Endothelial cell of umbilical vein (primary cell): Measurements from ENCODE around the gene COL6A3. TPM values are rescaled to one million over a fixed set of nuclear protein-coding genes. Genes with fewer than 3 reads are reported as not detected.

Experiments used
- BruUV-seq: library from RNA; stranded (reverse); fragments of 400-500 nt; replicated peaks from 2 replicates; lab custom pipeline; 2021; lab: Mats Ljungman, UMichigan
- CTCF ChIA-PET: fragments of 300-600, 350-600 bp; sonication (Branson Sonifier 250); formaldehyde crosslinking; loops from one replicate; lab custom pipeline; 2021; ENCODE audit warnings: antibody characterized with exemption, inconsistent platforms; lab: Charles Lee
- POLR2A ChIA-PET: fragments of 300-600, 350-600 bp; sonication (Branson Sonifier 250); formaldehyde crosslinking; loops from one replicate; lab custom pipeline; 2021; ENCODE audit warnings: antibody characterized with exemption, inconsistent platforms; lab: Charles Lee
- DNase-seq: peaks from one replicate; pipeline ENCODE4 v3.0.0-alpha.2; 2011; ENCODE audit warnings: low read depth, low spot score
- FAIRE-seq: peaks from 2 replicates; lab custom pipeline; 2011; peaks lifted over from hg19 to GRCh38; lab: Jason Lieb, UNC
- H2AFZ ChIP-seq: 2 replicates; pipeline ENCODE4 v1.6.0; 2012; ENCODE audit warnings: low read depth, low read length, control low read depth, inconsistent platforms
- H3K27ac ChIP-seq: 2 replicates; pipeline ENCODE4 v1.5.1; 2011; ENCODE audit warnings: low read depth, mild to moderate bottlenecking, control low read depth, low read length, moderate library complexity; ENCODE audit not compliant: insufficient read depth
- H3K27me3 ChIP-seq, 2 experiments: 2 replicates each; pipeline versions ENCODE4 v1.6.0 to v1.6.1; 2011; ENCODE audit warnings: low read length in 2 of 2, mixed read lengths in 1 of 2; ENCODE audit not compliant: control insufficient read depth in 2 of 2, insufficient read depth in 2 of 2
- H3K36me3 ChIP-seq, 2 experiments: 2 replicates in 1 of 2; 3 replicates in 1 of 2; pipeline ENCODE4 v1.5.1; 2011; ENCODE audit warnings: low read length in 2 of 2, mild to moderate bottlenecking in 1 of 2, moderate library complexity in 1 of 2; ENCODE audit not compliant: control insufficient read depth in 2 of 2, insufficient read depth in 2 of 2; ENCODE audit errors: extremely low read depth in 1 of 2
- H3K4me1 ChIP-seq: 3 replicates; pipeline ENCODE4 v1.5.1; 2011; ENCODE audit warnings: mild to moderate bottlenecking, low read length; ENCODE audit not compliant: control insufficient read depth, insufficient read depth; ENCODE audit errors: extremely low read depth
- H3K4me2 ChIP-seq: 2 replicates; pipeline ENCODE4 v1.6.1; 2011; ENCODE audit warnings: low read length, control low read depth, mixed read lengths; ENCODE audit not compliant: insufficient read depth
- H3K4me3 ChIP-seq, 3 experiments: fragments of 200-600 bp in 1 of 3; sonication (generic), shearing (Covaris generic) in 1 of 3; replicated peaks in 1 of 3; 2 replicates each; pipeline ENCODE4 v1.5.1; 2011 to 2016; ENCODE audit warnings: control low read depth in 3 of 3, low read length in 3 of 3, mild to moderate bottlenecking in 2 of 3, inconsistent platforms in 1 of 3, low read depth in 1 of 3, moderate library complexity in 1 of 3; ENCODE audit not compliant: insufficient read depth in 1 of 3
- H3K79me2 ChIP-seq: 2 replicates; pipeline ENCODE4 v1.6.0; 2012; ENCODE audit warnings: low read length, inconsistent platforms; ENCODE audit not compliant: control insufficient read depth, insufficient read depth
- H3K9ac ChIP-seq: replicated peaks from 2 replicates; pipeline ENCODE3; 2011; ENCODE audit warnings: low read length, control low read depth; ENCODE audit not compliant: insufficient read depth; ENCODE audit errors: extremely low read depth
- H3K9me1 ChIP-seq: replicated peaks from 3 replicates; pipeline ENCODE4 v1.6.0; 2011; ENCODE audit warnings: mild to moderate bottlenecking, low read length; ENCODE audit not compliant: control insufficient read depth, insufficient read depth; ENCODE audit errors: extremely low read depth
- H3K9me3 ChIP-seq: replicated peaks from 2 replicates; pipeline ENCODE4 v1.5.1; 2012; ENCODE audit warnings: low read length, inconsistent platforms; ENCODE audit not compliant: control insufficient read depth, insufficient read depth
- H4K20me1 ChIP-seq: replicated peaks from 2 replicates; pipeline ENCODE3; 2011; ENCODE audit warnings: mild to moderate bottlenecking, low read length; ENCODE audit not compliant: control insufficient read depth, insufficient read depth; ENCODE audit errors: extremely low read depth
- EZH2 ChIP-seq: IDR thresholded peaks from 2 replicates; pipeline ENCODE4 v1.6.1; 2012; ENCODE audit warnings: borderline replicate concordance, low read depth, mild to moderate bottlenecking, moderate library complexity, low read length, inconsistent platforms; ENCODE audit not compliant: severe bottlenecking
- FOS ChIP-seq: IDR thresholded peaks from 2 replicates; pipeline ENCODE4 v1.6.1; 2011; ENCODE audit warnings: mild to moderate bottlenecking, low read length, moderate library complexity, borderline replicate concordance; ENCODE audit not compliant: insufficient read depth
- GATA2 ChIP-seq: IDR thresholded peaks from 2 replicates; pipeline ENCODE4 v1.7.0; 2011; ENCODE audit warnings: low read depth, mild to moderate bottlenecking, moderate library complexity, mixed read lengths, low read length; ENCODE audit not compliant: insufficient read length, insufficient read depth
- JUN ChIP-seq: IDR thresholded peaks from 2 replicates; pipeline ENCODE4 v1.6.1; 2011; ENCODE audit warnings: borderline replicate concordance, low read depth; ENCODE audit not compliant: insufficient read length, insufficient read depth
- MYC ChIP-seq: IDR thresholded peaks from one replicate; pipeline ENCODE4 v1.6.1; 2011; ENCODE audit warnings: mild to moderate bottlenecking, low read depth, low read length
- POLR2A ChIP-seq: IDR thresholded peaks from 2 replicates; pipeline ENCODE4 v1.6.1; 2012; ENCODE audit warnings: low read depth, mild to moderate bottlenecking, control low read depth, low read length
- POLR2AphosphoS5 ChIP-seq: IDR thresholded peaks from 2 replicates; pipeline ENCODE4 v1.6.1; 2012; ENCODE audit warnings: low read depth, mild to moderate bottlenecking, control low read depth, low read length, moderate library complexity; ENCODE audit not compliant: insufficient read depth
- dilution Hi-C: fragments of 300-500 bp; cut with MboI; formaldehyde crosslinking; loops from one replicate; pipeline ENCODE4 v1.15.0; 2019; ENCODE audit warnings: low sequenced_read_pairs; ENCODE audit not compliant: extremely low pct_ligation_motif_present
- intact Hi-C: fragments of 100-400 bp; cut with micrococcal nuclease; formaldehyde crosslinking; loops from one replicate; pipeline ENCODE4 v1.10.0; 2022
- polyA plus RNA-seq, 4 experiments: library from polyadenylated mRNA; depleted of rRNA in 3 of 4; stranded (reverse) in 3 of 4; unstranded in 1 of 4; fragments of >200 nt; gene quantifications; 2 replicates each; pipeline versions ENCODE4 v1.2.1 to v1.2.3, GENCODE V29; 2011 to 2012; ENCODE audit warnings: missing spikeins in 1 of 4
- total RNA-seq: library from RNA; stranded (reverse); gene quantifications from 2 replicates; pipeline ENCODE4 v1.2.3, GENCODE V29; 2021
- TF ChIP-seq, protein P1 (sequence below): IDR thresholded peaks from 2 replicates; pipeline ENCODE4 v1.6.1; 2011; ENCODE audit not compliant: insufficient read depth, insufficient read length
- TF ChIP-seq, protein P2 (sequence below), 2 donors: IDR thresholded peaks; 1 replicate in 1 of 2; 2 replicates in 1 of 2; pipeline ENCODE4 v1.5.1; 2011; ENCODE audit warnings: low read length in 2 of 2, mild to moderate bottlenecking in 2 of 2, moderate library complexity in 2 of 2, control low read depth in 1 of 2, inconsistent platforms in 1 of 2, low read depth in 1 of 2; ENCODE audit not compliant: insufficient read depth in 1 of 2; ENCODE audit errors: extremely low read depth in 1 of 2

Gene COL6A3
- total and polyA plus RNA-seq, 2 donors (not counting 3 experiments of a cell fraction or from before 2014, with no cell fraction given) = 0.03 TPM; not detected in 1

DNA sequence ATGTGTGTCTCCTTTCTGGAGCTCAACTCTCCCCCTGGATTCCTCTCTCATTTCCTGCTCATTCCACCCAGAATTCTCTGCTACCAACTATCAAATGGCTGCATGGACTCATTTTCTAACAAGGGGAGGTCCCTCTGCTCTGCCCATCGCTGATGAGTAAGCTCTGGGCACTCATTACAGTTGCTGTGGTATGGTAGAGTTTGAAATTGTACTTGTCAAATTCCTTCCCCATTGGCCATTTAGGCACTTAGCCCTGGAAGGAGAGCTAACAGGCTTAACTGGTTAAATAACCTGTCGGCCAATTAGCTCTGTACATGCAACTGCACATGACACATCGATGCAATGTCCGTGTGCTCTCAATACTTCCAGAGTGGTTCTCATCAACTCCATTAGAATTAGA is 20.4 kb downstream of the COL6A3 start:
- H3K27ac ChIP-seq = no peak overlapping the region
- DNase-seq (no peak), FAIRE-seq (no peak)
- no peaks in the 10 kb centered on the region for H3K9me1 ChIP-seq
- BruUV-seq = no TSS peak
- no peak overlapping the region for H2AFZ ChIP-seq
- no peaks in the 10 kb centered on the region for H3K9me3 ChIP-seq
- TF ChIP-seq, protein P1, sequence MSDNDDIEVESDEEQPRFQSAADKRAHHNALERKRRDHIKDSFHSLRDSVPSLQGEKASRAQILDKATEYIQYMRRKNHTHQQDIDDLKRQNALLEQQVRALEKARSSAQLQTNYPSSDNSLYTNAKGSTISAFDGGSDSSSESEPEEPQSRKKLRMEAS = no peak
- TF ChIP-seq POLR2AphosphoS5 (no peak), MYC (no peak), EZH2 (no peak), JUN (no peak), POLR2A (no peak), FOS (no peak), GATA2 (no peak)
- TF ChIP-seq, protein P2, sequence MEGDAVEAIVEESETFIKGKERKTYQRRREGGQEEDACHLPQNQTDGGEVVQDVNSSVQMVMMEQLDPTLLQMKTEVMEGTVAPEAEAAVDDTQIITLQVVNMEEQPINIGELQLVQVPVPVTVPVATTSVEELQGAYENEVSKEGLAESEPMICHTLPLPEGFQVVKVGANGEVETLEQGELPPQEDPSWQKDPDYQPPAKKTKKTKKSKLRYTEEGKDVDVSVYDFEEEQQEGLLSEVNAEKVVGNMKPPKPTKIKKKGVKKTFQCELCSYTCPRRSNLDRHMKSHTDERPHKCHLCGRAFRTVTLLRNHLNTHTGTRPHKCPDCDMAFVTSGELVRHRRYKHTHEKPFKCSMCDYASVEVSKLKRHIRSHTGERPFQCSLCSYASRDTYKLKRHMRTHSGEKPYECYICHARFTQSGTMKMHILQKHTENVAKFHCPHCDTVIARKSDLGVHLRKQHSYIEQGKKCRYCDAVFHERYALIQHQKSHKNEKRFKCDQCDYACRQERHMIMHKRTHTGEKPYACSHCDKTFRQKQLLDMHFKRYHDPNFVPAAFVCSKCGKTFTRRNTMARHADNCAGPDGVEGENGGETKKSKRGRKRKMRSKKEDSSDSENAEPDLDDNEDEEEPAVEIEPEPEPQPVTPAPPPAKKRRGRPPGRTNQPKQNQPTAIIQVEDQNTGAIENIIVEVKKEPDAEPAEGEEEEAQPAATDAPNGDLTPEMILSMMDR (IDR thresholded peaks at IDR 0.05; ENCODE audit: extremely low read depth in 1 of 2, insufficient read depth in 1 of 2, low read depth in 1 of 2, low read length in 2 of 2) = no peak
- H3K4me3 ChIP-seq = no peak overlapping the region
- ChIA-PET POLR2A (no interaction called here), CTCF (interaction anchor here (1.5 kb wide), 1 partner anchor 28 kb away, joined by 4 read pairs; no protein-coding TSS in a partner anchor)
- H4K20me1 ChIP-seq = no peaks in the 10 kb centered on the region
- no peak overlapping the region for H3K4me2 ChIP-seq
- H3K79me2 ChIP-seq = no peaks in the 10 kb centered on the region
- no peak overlapping the region for H3K9ac ChIP-seq
- H3K4me1 ChIP-seq = no peaks in the 10 kb centered on the region
- intact Hi-C loops = no loop called here
- dilution Hi-C loops = no loop called here
- H3K36me3 ChIP-seq = no peaks in the 10 kb centered on the region
- H3K27me3 ChIP-seq = peaks cover 3 to 7% of the 10 kb centered on the region in 2 experiments
